T-cell (primary cell): ENCODE results near the gene GALR2. TPM values are rescaled to one million over a fixed set of nuclear protein-coding genes. Genes with fewer than 3 reads are reported as not detected.

Experiments
- ATAC-seq, 4 experiments: fragments of 200-7000 bp in 3 of 4; fragments of 150-1000 bp in 1 of 4; cut with Tn5 transposase; replicated peaks in 1 of 4; 1 replicate in 3 of 4; 2 replicates in 1 of 4; pipeline ENCODE4 v1.10.0; 2021; ENCODE audit warnings: moderate library complexity in 3 of 4, mild to moderate bottlenecking in 2 of 4, moderate number of reproducible peaks in 1 of 4
- CTCF ChIA-PET, 2 donors: fragments of 300-600 bp; sonication (Branson Sonifier 250); formaldehyde crosslinking; loops; one replicate each; lab custom pipeline; 2022; ENCODE audit warnings: antibody characterized with exemption in 2 of 2; lab: Charles Lee
- POLR2A ChIA-PET, 2 donors: fragments of 300-600 bp; sonication (Branson Sonifier 250); formaldehyde crosslinking; loops; one replicate each; lab custom pipeline; 2022; ENCODE audit warnings: antibody characterized with exemption in 2 of 2; lab: Charles Lee
- DNase-seq, 35 experiments: peaks; one replicate each; pipeline versions ENCODE4 v3.0.0 to v3.0.0-alpha.2; 2013 to 2023
- H3K27ac ChIP-seq: one replicate; pipeline ENCODE4 v1.5.1; 2013; ENCODE audit warnings: low read length
- H3K27me3 ChIP-seq, 2 experiments: replicated peaks in 1 of 2; 1 replicate in 1 of 2; 2 replicates in 1 of 2; pipeline versions ENCODE4 v1.6.1 to v1.7.0; 2013; ENCODE audit warnings: low read length in 1 of 2, mixed read lengths in 1 of 2; ENCODE audit not compliant: control insufficient read depth in 2 of 2, insufficient read depth in 2 of 2; ENCODE audit errors: extremely low read depth in 1 of 2
- H3K36me3 ChIP-seq, 2 donors: 1 replicate in 1 of 2; 2 replicates in 1 of 2; pipeline versions ENCODE4 v1.6.1 to v1.7.0; 2013; ENCODE audit warnings: low read length in 1 of 2; ENCODE audit not compliant: control insufficient read depth in 2 of 2, insufficient read depth in 1 of 2; ENCODE audit errors: extremely low read depth in 1 of 2
- H3K4me1 ChIP-seq, 2 experiments: 1 replicate in 1 of 2; 2 replicates in 1 of 2; pipeline versions ENCODE4 v1.6.1 to v1.7.0; 2013; ENCODE audit warnings: low read length in 2 of 2, mixed read lengths in 1 of 2; ENCODE audit not compliant: insufficient read depth in 2 of 2, control insufficient read depth in 1 of 2; ENCODE audit errors: extremely low read depth in 1 of 2
- H3K4me3 ChIP-seq, 2 donors: 1 replicate in 1 of 2; 2 replicates in 1 of 2; pipeline versions ENCODE4 v1.5.1 to v1.7.0; 2013; ENCODE audit warnings: mild to moderate bottlenecking in 2 of 2, low read length in 1 of 2, moderate library complexity in 1 of 2; ENCODE audit not compliant: control insufficient read depth in 1 of 2; ENCODE audit errors: extremely low read depth in 1 of 2
- H3K9me3 ChIP-seq: 2 replicates; pipeline ENCODE4 v1.7.0; 2013
- H3K27ac Mint-ChIP-seq, 2 donors: one replicate each; pipeline ENCODE4 v1.8.0; 2020 to 2021; ENCODE audit warnings: mild to moderate bottlenecking in 2 of 2, mixed read lengths in 2 of 2
- H3K27me3 Mint-ChIP-seq, 2 donors: one replicate each; pipeline ENCODE4 v1.8.0; 2021 to 2022; ENCODE audit warnings: mixed read lengths in 2 of 2
- H3K36me3 Mint-ChIP-seq: one replicate; pipeline ENCODE4 v1.8.0; 2021; ENCODE audit warnings: mixed read lengths
- H3K4me1 Mint-ChIP-seq, 3 donors: one replicate each; pipeline ENCODE4 v1.8.0; 2020 to 2022; ENCODE audit warnings: mixed read lengths in 3 of 3, mild to moderate bottlenecking in 1 of 3
- H3K4me3 Mint-ChIP-seq, 3 donors: one replicate each; pipeline ENCODE4 v1.8.0; 2020 to 2022; ENCODE audit warnings: mild to moderate bottlenecking in 3 of 3, mixed read lengths in 3 of 3, moderate library complexity in 3 of 3
- H3K9me3 Mint-ChIP-seq, 3 donors: one replicate each; pipeline ENCODE4 v1.8.0; 2020 to 2022; ENCODE audit warnings: mixed read lengths in 3 of 3
- WGBS: methylation state at CpG from one replicate; pipeline ENCODE4 v1.1.5; 2013; ENCODE audit warnings: missing lambda C conversion rate; ENCODE audit not compliant: insufficient coverage; 5-methylcytosine and 5-hydroxymethylcytosine counted together
- total RNA-seq, 35 experiments: library from RNA in 6 of 35; stranded (reverse) in 6 of 35; fragments of 120-200 nt in 1 of 35; gene quantifications; one replicate each; pipeline versions ENCODE4 v1.2.1 to v1.2.4 and lab custom pipeline; 2013 to 2026

GALR2 gene
- total RNA-seq, 5 donors from 2014 or later (not counting 1 experiment from before 2014, with no cell fraction given) = 0.20 to 1.3 (median 0.73) TPM; not detected in 2

GRCh38 chr17:76106703-76107102, 32.1 kb downstream of the GALR2 start:
- Mint-ChIP-seq H3K4me1 (peaks cover 24 to 28% (median 26%) of the 10 kb centered on the region in 3 donors), H3K9me3 (no peaks in the 10 kb centered on the region), H3K36me3 (peaks cover under 1% of the 10 kb centered on the region), H3K27me3 (no peaks in the 10 kb centered on the region), H3K4me3 (no peak overlapping the region), H3K27ac (no peak overlapping the region)
- ChIA-PET CTCF (interaction anchor here in 1 of 2 donors (0.5 to 0.7 kb wide), 2 partner anchors 92 to 341 kb away, joined by 3 read pairs; no protein-coding TSS in a partner anchor), POLR2A (no interaction called here)
- H3K27ac ChIP-seq = no peak overlapping the region
- no peak overlapping the region for H3K4me3 ChIP-seq
- H3K9me3 ChIP-seq = no peaks in the 10 kb centered on the region
- DNase-seq (no peak), ATAC-seq (no peak)
- peaks cover 0 to 3% of the 10 kb centered on the region in 2 experiments for H3K27me3 ChIP-seq
- peaks cover 0 to 5% of the 10 kb centered on the region in 2 donors for H3K36me3 ChIP-seq
- WGBS = no CpG with 5 or more reads among the region's 3 CpGs
- peaks cover 13 to 25% of the 10 kb centered on the region in 2 experiments for H3K4me1 ChIP-seq

- ChIA-PET CTCF (interaction anchor here (0.5 to 0.6 kb wide), 2 partner anchors 93 to 1241 kb away, joined by 3 to 7 read pairs; no protein-coding TSS in a partner anchor), POLR2A (no interaction called here)
- ATAC-seq (no peak), DNase-seq (peak in 1 of 35 experiments; percentile 41)
- Histone ChIP-seq H3K36me3 (no peaks in the 10 kb centered on the region), H3K4me3 (no peak overlapping the region), H3K9me3 (no peaks in the 10 kb centered on the region), H3K4me1 (peaks cover 13 to 17% of the 10 kb centered on the region in 2 experiments), H3K27me3 (peaks cover 0 to 3% of the 10 kb centered on the region in 2 experiments), H3K27ac (no peak overlapping the region)
- no CpG with 5 or more reads among the region's 6 CpGs for WGBS
- no peak overlapping the region for H3K27ac Mint-ChIP-seq
- no peak overlapping the region for H3K4me3 Mint-ChIP-seq
- no peaks in the 10 kb centered on the region for H3K27me3 Mint-ChIP-seq
- no peaks in the 10 kb centered on the region for H3K36me3 Mint-ChIP-seq
- no peaks in the 10 kb centered on the region for H3K9me3 Mint-ChIP-seq
- H3K4me1 Mint-ChIP-seq = peaks cover 19 to 21% (median 19%) of the 10 kb centered on the region in 3 donors
Measured at GRCh38 chr17:76107509-76107908, 32.9 kb downstream of the GALR2 start.

GRCh38 chr17:76111956-76112355, 37.4 kb downstream of the GALR2 start:
- DNase-seq (no peak), ATAC-seq (no peak)
- ChIA-PET CTCF (interaction anchor here in 1 of 2 donors (0.8 kb wide), 1 partner anchor 109 kb away, joined by 3 read pairs; no protein-coding TSS in a partner anchor), POLR2A (no interaction called here)
- 100% methylated on average over 1 of the region's 2 CpGs for WGBS
- peaks cover 0 to 3% of the 10 kb centered on the region in 2 experiments for H3K27me3 ChIP-seq
- Mint-ChIP-seq H3K36me3 (no peaks in the 10 kb centered on the region), H3K4me1 (no peaks in the 10 kb centered on the region), H3K27me3 (no peaks in the 10 kb centered on the region), H3K27ac (no peak overlapping the region), H3K9me3 (no peaks in the 10 kb centered on the region), H3K4me3 (no peak overlapping the region)
- H3K4me1 ChIP-seq = no peaks in the 10 kb centered on the region
- no peak overlapping the region for H3K4me3 ChIP-seq
- H3K9me3 ChIP-seq = no peaks in the 10 kb centered on the region
- no peak overlapping the region for H3K27ac ChIP-seq
- H3K36me3 ChIP-seq = no peaks in the 10 kb centered on the region

- Mint-ChIP-seq H3K4me1 (no peaks in the 10 kb centered on the region), H3K27ac (no peak overlapping the region), H3K36me3 (no peaks in the 10 kb centered on the region), H3K4me3 (no peak overlapping the region), H3K9me3 (no peaks in the 10 kb centered on the region), H3K27me3 (no peaks in the 10 kb centered on the region)
- ChIA-PET POLR2A (interaction anchor here in 1 of 2 donors (0.5 kb wide), 1 partner anchor 49 kb away, joined by 9 read pairs; no protein-coding TSS in a partner anchor), CTCF (interaction anchor here (0.7 to 1.5 kb wide), 2 partner anchors 147 to 164 kb away, joined by 3 to 4 read pairs; no protein-coding TSS in a partner anchor)
- Histone ChIP-seq H3K27me3 (peaks cover 0 to 7% of the 10 kb centered on the region in 2 experiments), H3K4me3 (no peak overlapping the region), H3K4me1 (no peaks in the 10 kb centered on the region), H3K27ac (no peak overlapping the region), H3K36me3 (peaks cover 0 to 2% of the 10 kb centered on the region in 2 donors), H3K9me3 (no peaks in the 10 kb centered on the region)
- WGBS = no CpG with 5 or more reads among the region's 7 CpGs
- DNase-seq (no peak), ATAC-seq (no peak)
Measured at GRCh38 chr17:76115138-76115754, 40.7 kb downstream of the GALR2 start.

- H3K4me1 ChIP-seq = peaks cover 2 to 24% of the 10 kb centered on the region in 2 experiments
- no peak overlapping the region for H3K27ac ChIP-seq
- H3K27me3 ChIP-seq = peaks cover 0 to 4% of the 10 kb centered on the region in 2 experiments
- H3K4me3 ChIP-seq = no peak overlapping the region
- CTCF ChIA-PET = interaction anchor here (0.5 to 3.8 kb wide), 7 partner anchors 54 to 234 kb away, joined by 3 to 29 read pairs (median 4); no protein-coding TSS in a partner anchor
- no peaks in the 10 kb centered on the region for H3K9me3 Mint-ChIP-seq
- no peak overlapping the region for H3K4me3 Mint-ChIP-seq
- peaks cover 9 to 23% (median 17%) of the 10 kb centered on the region in 3 donors for H3K4me1 Mint-ChIP-seq
- DNase-seq = no peak
- H3K36me3 Mint-ChIP-seq = no peaks in the 10 kb centered on the region
- no peak overlapping the region for H3K27ac Mint-ChIP-seq
- H3K27me3 Mint-ChIP-seq = no peaks in the 10 kb centered on the region
- peaks cover 0 to 2% of the 10 kb centered on the region in 2 donors for H3K36me3 ChIP-seq
- WGBS = 83% methylated on average over 15 of the region's 19 CpGs
- POLR2A ChIA-PET = interaction anchor here (0.6 to 0.7 kb wide), 3 partner anchors 16 to 144 kb away, joined by 3 to 4 read pairs (median 3); partner anchors contain the start of gene EXOC7 (in 1 of the 2)
- H3K9me3 ChIP-seq = no peaks in the 10 kb centered on the region
- ATAC-seq = no peak
Measured at GRCh38 chr17:76119409-76120371, 45.1 kb downstream of the GALR2 start.

- peak overlapping the region in 1 of 3 donors; percentile 59 for H3K4me3 Mint-ChIP-seq
- Histone ChIP-seq H3K27ac (no peak overlapping the region), H3K4me1 (peaks cover 2 to 24% of the 10 kb centered on the region in 2 experiments), H3K4me3 (no peak overlapping the region), H3K9me3 (no peaks in the 10 kb centered on the region), H3K27me3 (peaks cover 0 to 4% of the 10 kb centered on the region in 2 experiments), H3K36me3 (peaks cover 0 to 2% of the 10 kb centered on the region in 2 donors)
- CTCF ChIA-PET = interaction anchor here (0.5 to 3.8 kb wide), 7 partner anchors 55 to 235 kb away, joined by 3 to 29 read pairs (median 4); no protein-coding TSS in a partner anchor
- H3K36me3 Mint-ChIP-seq = no peaks in the 10 kb centered on the region
- POLR2A ChIA-PET = interaction anchor here in 1 of 2 donors (0.6 kb wide), 1 partner anchor 17 kb away, joined by 3 read pairs; the partner anchor contains the start of gene EXOC7
- H3K27me3 Mint-ChIP-seq = no peaks in the 10 kb centered on the region
- H3K9me3 Mint-ChIP-seq = no peaks in the 10 kb centered on the region
- H3K4me1 Mint-ChIP-seq = peaks cover 9 to 23% (median 19%) of the 10 kb centered on the region in 3 donors
- H3K27ac Mint-ChIP-seq = peak overlapping the region in 1 of 2 donors; percentile 28
- no peak for DNase-seq
- no peak for ATAC-seq
- WGBS = 98% methylated on average over 5 of the region's 5 CpGs
Measured at GRCh38 chr17:76120658-76121008, 46.1 kb downstream of the GALR2 start.
